GM23248 (cell line): ENCODE measurements around the gene PAGE2B. TPM values are rescaled to one million over a fixed set of nuclear protein-coding genes. Genes with fewer than 3 reads are reported as not detected.
A peak's percentile ranks its signal among the peaks of the same experiment; 100 is the strongest.

Source experiments
- DNase-seq: peaks from one replicate; pipeline ENCODE4 v3.0.0-alpha.2; 2015
- H2AFZ ChIP-seq: fragments of 200-600 bp; sonication (generic); 2 replicates; pipeline ENCODE4 v1.6.1; 2016; ENCODE audit warnings: antibody characterized with exemption
- H3F3A ChIP-seq: fragments of 200-600 bp; sonication (generic); 2 replicates; pipeline ENCODE4 v1.6.1; 2016; ENCODE audit warnings: mild to moderate bottlenecking, antibody characterized with exemption, mixed run types; ENCODE audit not compliant: insufficient read depth
- H3K27ac ChIP-seq: fragments of 200-600 bp; sonication (generic); 2 replicates; pipeline ENCODE4 v1.5.1; 2016; ENCODE audit warnings: mild to moderate bottlenecking
- H3K27me3 ChIP-seq: fragments of 200-600 bp; sonication (generic); replicated peaks from 2 replicates; pipeline ENCODE4 v1.6.1; 2016; ENCODE audit warnings: mild to moderate bottlenecking; ENCODE audit not compliant: insufficient read depth
- H3K36me3 ChIP-seq: fragments of 200-600 bp; sonication (generic); 2 replicates; pipeline ENCODE4 v1.6.1; 2016; ENCODE audit warnings: low read depth, mild to moderate bottlenecking
- H3K4me1 ChIP-seq: fragments of 200-600 bp; sonication (generic); 2 replicates; pipeline ENCODE4 v1.6.1; 2016; ENCODE audit warnings: mild to moderate bottlenecking; ENCODE audit not compliant: insufficient read depth
- H3K4me2 ChIP-seq: fragments of 200-600 bp; sonication (generic); one replicate; pipeline ENCODE4 v1.6.1; 2016; ENCODE audit warnings: mild to moderate bottlenecking; ENCODE audit not compliant: unreplicated experiment
- H3K4me3 ChIP-seq: fragments of 200-600 bp; sonication (generic); 2 replicates; pipeline ENCODE4 v1.5.1; 2016; ENCODE audit warnings: mild to moderate bottlenecking
- H3K79me2 ChIP-seq: fragments of 200-600 bp; sonication (generic); 2 replicates; pipeline ENCODE4 v1.6.1; 2016; ENCODE audit warnings: mild to moderate bottlenecking; ENCODE audit not compliant: insufficient read depth
- H3K9ac ChIP-seq: fragments of 200-600 bp; sonication (generic); 2 replicates; pipeline ENCODE4 v1.6.1; 2016; ENCODE audit warnings: mild to moderate bottlenecking
- H3K9me2 ChIP-seq: fragments of 200-600 bp; sonication (generic); 2 replicates; pipeline ENCODE4 v1.6.1; 2016; ENCODE audit warnings: mixed run types, mild to moderate bottlenecking, moderate library complexity; ENCODE audit not compliant: insufficient read depth
- H3K9me3 ChIP-seq: fragments of 200-600 bp; sonication (generic); one replicate; pipeline ENCODE4 v1.6.1; 2017; ENCODE audit warnings: low read depth
- H4K20me1 ChIP-seq: fragments of 200-600 bp; sonication (generic); 2 replicates; pipeline ENCODE4 v1.6.0; 2016; ENCODE audit not compliant: insufficient read depth
- EZH2 ChIP-seq: fragments of 200-600 bp; sonication (generic); IDR thresholded peaks from 2 replicates; pipeline ENCODE4 v1.6.1; 2018; ENCODE audit warnings: antibody characterized with exemption, mild to moderate bottlenecking; ENCODE audit not compliant: insufficient read depth, poor library complexity, severe bottlenecking
- EZH2phosphoT487 ChIP-seq: fragments of 200-600 bp; sonication (generic); IDR thresholded peaks from 2 replicates; pipeline ENCODE4 v1.6.1; 2018; ENCODE audit warnings: antibody characterized with exemption, moderate library complexity, mild to moderate bottlenecking, low read depth; ENCODE audit not compliant: insufficient read depth
- WGBS, 2 experiments: methylation state at CpG; one replicate each; pipeline ENCODE4 v1.1.6; 2015 to 2017; ENCODE audit warnings: low lambda C conversion rate in 2 of 2, low coverage in 1 of 2; ENCODE audit errors: missing lambda C conversion rate in 2 of 2; 5-methylcytosine and 5-hydroxymethylcytosine counted together
- in situ Hi-C: fragments of 300-500 bp; cut with MboI; formaldehyde crosslinking; loops from 2 replicates; pipeline ENCODE4 v1.15.0; 2020
- polyA plus RNA-seq: library from polyadenylated mRNA; unstranded; fragments of >200 nt; fragmentation: Nextera tagmentation; extraction: Ambion mirVana; gene quantifications from 2 replicates; pipeline ENCODE4 v1.2.1, GENCODE V29; 2016
- total RNA-seq: library from RNA; depleted of rRNA; stranded (reverse); fragments of >200 nt; shearing (Covaris generic); gene quantifications from 2 replicates; pipeline ENCODE4 v1.2.3, GENCODE V29; 2014; rRNA removed

PAGE2B gene
- total RNA-seq (not detected in 2 replicates), polyA plus RNA-seq (not detected in 2 replicates)

GRCh38 chrX:55074851-55075467, at the start of gene PAGE2B:
PAGE2B (plus strand) TSS chrX:55075030; CDS start chrX:55076042, 1,012 bp downstream.
- Histone ChIP-seq H3F3A (no peaks in the 10 kb centered on the region), H2AFZ (no peak within 1 kb of the TSS), H3K4me1 (no peaks in the 10 kb centered on the region), H3K36me3 (no peaks in the 10 kb centered on the region), H3K27ac (no peak within 1 kb of the TSS), H3K9me3 (no peaks in the 10 kb centered on the region), H3K9me2 (no peaks in the 10 kb centered on the region), H3K4me3 (no peak within 1 kb of the TSS), H3K9ac (no peak within 1 kb of the TSS), H3K79me2 (no peaks in the 10 kb centered on the region), H3K27me3 (no peaks in the 10 kb centered on the region), H3K4me2 (no peak within 1 kb of the TSS), H4K20me1 (no peaks in the 10 kb centered on the region)
- 79 to 89% methylated on average over 15 to 34 of the region's 36 CpGs for WGBS, 2 experiments
- DNase-seq, result no peak
- in situ Hi-C loops, result loop anchor here (25.0 kb wide), 2 partner anchors 87 to 388 kb away; no protein-coding TSS in a partner anchor
- no peak for TF ChIP-seq EZH2phosphoT487
- no peak for TF ChIP-seq EZH2

- no peaks in the 10 kb centered on the region for H3K9me3 ChIP-seq
- no peaks in the 10 kb centered on the region for H3K36me3 ChIP-seq
- H3K4me3 ChIP-seq, result no peak overlapping the region
- TF ChIP-seq EZH2 (no peak), EZH2phosphoT487 (no peak)
- in situ Hi-C loops, result no loop called here
- no peaks in the 10 kb centered on the region for H3K79me2 ChIP-seq
- no peaks in the 10 kb centered on the region for H3K27me3 ChIP-seq
- no peaks in the 10 kb centered on the region for H3K4me1 ChIP-seq
- no peaks in the 10 kb centered on the region for H3F3A ChIP-seq
- H3K4me2 ChIP-seq, result no peak overlapping the region
- H3K9ac ChIP-seq, result no peak overlapping the region
- peak; percentile 26 for DNase-seq
- H3K27ac ChIP-seq, result no peak overlapping the region
- H2AFZ ChIP-seq, result no peak overlapping the region
- no peaks in the 10 kb centered on the region for H4K20me1 ChIP-seq
- H3K9me2 ChIP-seq, result no peaks in the 10 kb centered on the region
Measured at GRCh38 chrX:55026143-55026542, 48.7 kb upstream of the PAGE2B start.

GRCh38 chrX:55026840-55027239, 48.0 kb upstream of the PAGE2B start:
- no peak overlapping the region for H3K9ac ChIP-seq
- H3K9me2 ChIP-seq, result no peaks in the 10 kb centered on the region
- H2AFZ ChIP-seq, result no peak overlapping the region
- no peaks in the 10 kb centered on the region for H3K4me1 ChIP-seq
- no peaks in the 10 kb centered on the region for H4K20me1 ChIP-seq
- H3K4me2 ChIP-seq, result no peak overlapping the region
- in situ Hi-C loops, result no loop called here
- DNase-seq, result no peak
- TF ChIP-seq EZH2phosphoT487 (no peak), EZH2 (no peak)
- H3K4me3 ChIP-seq, result no peak overlapping the region
- no peak overlapping the region for H3K27ac ChIP-seq
- H3K27me3 ChIP-seq, result no peaks in the 10 kb centered on the region
- no peaks in the 10 kb centered on the region for H3K9me3 ChIP-seq
- H3F3A ChIP-seq, result no peaks in the 10 kb centered on the region
- no peaks in the 10 kb centered on the region for H3K79me2 ChIP-seq
- 38 to 45% methylated on average over 2 of the region's 2 CpGs for WGBS, 2 experiments
- H3K36me3 ChIP-seq, result no peaks in the 10 kb centered on the region

- H3K79me2 ChIP-seq, result no peaks in the 10 kb centered on the region
- H3K9ac ChIP-seq, result no peak overlapping the region
- no peak for DNase-seq
- no peaks in the 10 kb centered on the region for H3K27me3 ChIP-seq
- in situ Hi-C loops, result no loop called here
- no peaks in the 10 kb centered on the region for H3K36me3 ChIP-seq
- no peaks in the 10 kb centered on the region for H4K20me1 ChIP-seq
- no peaks in the 10 kb centered on the region for H3F3A ChIP-seq
- no peak overlapping the region for H3K27ac ChIP-seq
- H3K9me2 ChIP-seq, result no peaks in the 10 kb centered on the region
- H3K9me3 ChIP-seq, result no peaks in the 10 kb centered on the region
- WGBS, 2 experiments, result 0 to 12% methylated on average over 1 to 4 of the region's 4 CpGs
- no peak overlapping the region for H3K4me3 ChIP-seq
- H3K4me1 ChIP-seq, result no peaks in the 10 kb centered on the region
- H3K4me2 ChIP-seq, result no peak overlapping the region
- no peak for TF ChIP-seq EZH2phosphoT487
- TF ChIP-seq EZH2, result no peak
- no peak overlapping the region for H2AFZ ChIP-seq
Measured at GRCh38 chrX:55028040-55028439, 46.8 kb upstream of the PAGE2B start.

DNA sequence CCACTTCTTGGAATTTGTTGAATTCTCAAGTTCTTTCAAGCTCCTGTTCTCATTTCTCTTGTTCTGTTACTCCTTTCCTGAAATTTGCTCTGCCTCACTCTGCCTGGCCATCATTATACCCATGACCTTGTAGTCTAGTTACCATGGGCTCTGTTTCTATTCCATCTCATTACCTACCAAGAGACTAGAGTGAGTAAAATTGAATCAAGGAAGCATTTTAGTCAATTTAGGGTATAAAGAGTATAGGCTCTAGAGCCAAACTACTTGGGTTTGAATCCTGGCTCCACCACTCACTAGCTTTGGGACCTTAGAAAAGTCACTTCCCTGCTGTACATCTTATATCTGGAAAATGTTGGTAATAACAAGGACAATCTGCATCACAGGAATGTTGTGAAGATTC, 46.2 kb upstream of the PAGE2B start:
- H3K79me2 ChIP-seq, result no peaks in the 10 kb centered on the region
- H3K4me1 ChIP-seq, result no peaks in the 10 kb centered on the region
- no peaks in the 10 kb centered on the region for H3K9me2 ChIP-seq
- H3K9me3 ChIP-seq, result no peaks in the 10 kb centered on the region
- no peaks in the 10 kb centered on the region for H3K36me3 ChIP-seq
- H3K9ac ChIP-seq, result no peak overlapping the region
- H3F3A ChIP-seq, result no peaks in the 10 kb centered on the region
- H3K27ac ChIP-seq, result no peak overlapping the region
- in situ Hi-C loops, result no loop called here
- no peak overlapping the region for H2AFZ ChIP-seq
- no peak overlapping the region for H3K4me2 ChIP-seq
- no peak overlapping the region for H3K4me3 ChIP-seq
- no peak for TF ChIP-seq EZH2phosphoT487
- no peak for TF ChIP-seq EZH2
- no peaks in the 10 kb centered on the region for H4K20me1 ChIP-seq
- no peaks in the 10 kb centered on the region for H3K27me3 ChIP-seq
- DNase-seq, result no peak
